Calu3 (cell line): ENCODE results near the gene BUD31. TPM values are rescaled to one million over a fixed set of nuclear protein-coding genes. Genes with fewer than 3 reads are reported as not detected.

Experiments used
- BruUV-seq: library from RNA; stranded (reverse); fragments of 400-500 nt; replicated peaks from 2 replicates; lab custom pipeline; 2021; lab: Mats Ljungman, UMichigan
- CTCF ChIA-PET: fragments of 300-600 bp; sonication (Branson Sonifier 250); formaldehyde crosslinking; loops from one replicate; lab custom pipeline; 2022; ENCODE audit warnings: antibody characterized with exemption; lab: Charles Lee
- DNase-seq: peaks from one replicate; pipeline ENCODE4 v3.0.0; 2022
- H3K27ac Mint-ChIP-seq: one replicate; pipeline ENCODE4 v1.8.0; 2022; ENCODE audit warnings: mixed read lengths; ENCODE audit not compliant: unreplicated experiment
- H3K27me3 Mint-ChIP-seq: one replicate; pipeline ENCODE4 v1.8.0; 2022; ENCODE audit warnings: mixed read lengths; ENCODE audit not compliant: unreplicated experiment
- H3K36me3 Mint-ChIP-seq: one replicate; pipeline ENCODE4 v1.8.0; 2022; ENCODE audit warnings: mild to moderate bottlenecking, moderate library complexity, mixed read lengths; ENCODE audit not compliant: insufficient read depth, unreplicated experiment
- H3K4me1 Mint-ChIP-seq: one replicate; pipeline ENCODE4 v1.8.0; 2022; ENCODE audit warnings: mild to moderate bottlenecking, low read depth, mixed read lengths; ENCODE audit not compliant: unreplicated experiment
- H3K4me3 Mint-ChIP-seq: one replicate; pipeline ENCODE4 v1.8.0; 2022; ENCODE audit warnings: mild to moderate bottlenecking, low read depth, moderate library complexity, mixed read lengths; ENCODE audit not compliant: unreplicated experiment
- H3K9me3 Mint-ChIP-seq: one replicate; pipeline ENCODE4 v1.8.0; 2022; ENCODE audit warnings: low read depth, mixed read lengths; ENCODE audit not compliant: unreplicated experiment
- CTCF ChIP-seq: fragments of 200-600 bp; IDR thresholded peaks from one replicate; pipeline ENCODE4 v1.8.0; 2022; ENCODE audit warnings: antibody characterized with exemption; ENCODE audit not compliant: unreplicated experiment
- intact Hi-C: fragments of 100-400 bp; cut with micrococcal nuclease; formaldehyde crosslinking; loops from one replicate; pipeline ENCODE4 v1.10.0; 2022; ENCODE audit not compliant: unreplicated experiment
- total RNA-seq: library from RNA; stranded (reverse); gene quantifications from 2 replicates; pipeline ENCODE4 v1.2.3, GENCODE V29; 2022

BUD31 gene
- total RNA-seq, 1 experiment from 2014 or later: 82.7 TPM

GRCh38 chr7:99406557-99406956, 2.2 kb upstream of the BUD31 start:
- H3K27me3 Mint-ChIP-seq: no peaks in the 10 kb centered on the region
- CTCF ChIA-PET: no interaction called here
- H3K36me3 Mint-ChIP-seq: peaks cover 61% of the 10 kb centered on the region
- no peak overlapping the region for H3K27ac Mint-ChIP-seq
- intact Hi-C loops: no loop called here
- no peak for DNase-seq
- peaks cover 5% of the 10 kb centered on the region for H3K4me1 Mint-ChIP-seq
- TF ChIP-seq CTCF: no peak
- no peak overlapping the region for H3K4me3 Mint-ChIP-seq
- H3K9me3 Mint-ChIP-seq: no peaks in the 10 kb centered on the region
- BruUV-seq: no TSS peak

DNA sequence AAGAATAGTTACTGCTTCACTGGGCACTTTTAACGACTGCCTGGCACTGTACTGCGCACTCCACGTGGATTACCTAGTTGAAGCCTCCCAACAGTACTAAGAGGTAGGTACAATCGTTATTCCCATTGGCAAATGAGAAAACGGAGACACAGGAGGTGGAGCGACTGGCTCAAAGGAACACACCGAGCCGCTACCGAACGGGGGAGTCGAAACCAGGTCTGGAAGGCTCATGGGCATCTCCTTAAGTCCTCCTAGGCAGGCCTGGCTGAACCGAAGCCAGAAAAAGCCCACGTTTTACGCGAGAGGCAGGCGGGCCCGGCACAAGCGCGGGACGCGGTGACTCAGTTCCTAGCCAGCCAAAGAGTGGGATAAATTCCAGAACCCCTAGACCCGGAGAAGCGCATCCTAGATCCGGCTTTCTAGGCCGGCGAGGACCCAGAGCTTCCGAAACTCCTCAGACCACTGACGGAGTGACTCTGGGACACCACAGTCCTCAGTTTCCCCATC, 844 bp upstream of the BUD31 start:
- CTCF ChIA-PET: interaction anchor here (0.6 to 1.2 kb wide), 2 partner anchors 9 kb away, joined by 3 read pairs; no protein-coding TSS in a partner anchor
- Mint-ChIP-seq H3K27me3 (no peaks in the 10 kb centered on the region), H3K9me3 (no peaks in the 10 kb centered on the region), H3K36me3 (peaks cover 64% of the 10 kb centered on the region), H3K4me3 (peak overlapping the region; percentile 92), H3K27ac (peak overlapping the region; percentile 89), H3K4me1 (peaks cover 5% of the 10 kb centered on the region)
- no TSS peak for BruUV-seq
- intact Hi-C loops: no loop called here
- TF ChIP-seq CTCF: no peak
- DNase-seq: peak; percentile 10

- intact Hi-C loops: no loop called here
- TF ChIP-seq CTCF: no peak
- BruUV-seq: TSS peak; percentile 46
- DNase-seq: no peak
- Mint-ChIP-seq H3K9me3 (no peaks in the 10 kb centered on the region), H3K27me3 (no peaks in the 10 kb centered on the region), H3K4me3 (peak overlapping the region; percentile 92), H3K36me3 (peaks cover 58% of the 10 kb centered on the region), H3K4me1 (peaks cover 5% of the 10 kb centered on the region), H3K27ac (peak overlapping the region; percentile 89)
- CTCF ChIA-PET: interaction anchor here (1.2 kb wide), 1 partner anchor 10 kb away, joined by 3 read pairs; no protein-coding TSS in a partner anchor
Measured at GRCh38 chr7:99409192-99409572, 413 bp downstream of the BUD31 start.

DNA sequence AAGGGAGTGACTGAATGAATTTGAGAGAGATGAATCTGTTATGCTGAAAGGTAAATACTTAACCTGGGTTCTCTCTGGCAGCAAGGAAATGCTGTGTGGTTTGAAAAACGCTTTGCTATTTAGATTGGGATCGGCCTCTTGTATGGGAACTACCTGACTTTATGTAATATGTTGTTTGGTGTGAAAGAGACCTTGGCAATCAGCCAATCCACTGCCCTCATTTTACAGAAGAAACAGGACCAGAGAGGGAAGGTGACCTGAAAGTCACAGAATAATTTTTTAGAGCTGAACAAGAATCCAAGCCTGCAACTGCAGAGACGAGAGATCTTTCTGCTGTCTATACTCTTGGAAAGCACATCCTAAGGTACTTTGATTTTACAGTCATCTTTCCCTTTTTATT, 1.0 kb downstream of the BUD31 start:
- no peak for TF ChIP-seq CTCF
- peaks cover 1% of the 10 kb centered on the region for H3K9me3 Mint-ChIP-seq
- no peak for DNase-seq
- no peaks in the 10 kb centered on the region for H3K27me3 Mint-ChIP-seq
- H3K27ac Mint-ChIP-seq: no peak overlapping the region
- H3K4me1 Mint-ChIP-seq: peaks cover 7% of the 10 kb centered on the region
- H3K36me3 Mint-ChIP-seq: peaks cover 56% of the 10 kb centered on the region
- intact Hi-C loops: no loop called here
- no TSS peak for BruUV-seq
- CTCF ChIA-PET: no interaction called here
- H3K4me3 Mint-ChIP-seq: peak overlapping the region; percentile 92
